ENCODE data around the gene WWOX. TPM values are rescaled to one million over a fixed set of nuclear protein-coding genes. Genes with fewer than 3 reads are reported as not detected.

WWOX gene
- total RNA-seq, 2 experiments from 2014 or later: 19.1 to 23.7 TPM

DNA sequence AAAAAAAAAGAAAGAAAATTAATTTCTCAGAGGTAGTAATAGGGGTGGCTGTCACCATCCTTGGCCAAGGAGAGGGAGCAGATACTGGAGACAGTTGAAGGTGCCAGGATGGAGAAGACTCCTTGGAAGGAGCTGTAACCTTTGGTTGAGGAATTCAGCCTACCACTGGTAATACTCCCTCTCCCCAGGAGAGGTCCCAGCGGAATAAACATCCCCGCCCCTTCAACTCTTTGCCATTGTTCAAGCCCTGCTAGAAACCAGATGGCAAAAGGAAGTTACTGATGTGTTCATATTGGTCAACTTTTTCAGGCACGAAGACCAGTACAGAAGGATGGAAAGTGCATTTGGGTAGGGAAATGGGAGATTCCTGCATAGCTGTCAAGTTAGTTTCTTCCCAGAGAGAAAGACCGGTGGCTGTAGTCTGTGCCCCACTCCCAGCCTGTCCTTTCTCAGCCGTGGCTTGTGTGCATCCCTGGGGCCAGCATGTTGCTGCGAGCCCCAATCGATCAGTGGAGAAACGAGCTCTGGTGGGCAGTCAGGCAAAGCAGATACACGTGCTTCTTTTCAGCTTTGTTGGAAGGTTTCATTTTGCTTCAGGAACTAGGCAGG is 889.0 kb downstream of the WWOX start:
- no peak overlapping the region for H3K4me3 Mint-ChIP-seq
- CTCF ChIA-PET: interaction anchor here (1.4 kb wide), 1 partner anchor 19 kb away, joined by 3 read pairs; no protein-coding TSS in a partner anchor
- POLR2A ChIA-PET: no interaction called here
- DNase-seq: no peak
- H3K27ac Mint-ChIP-seq: no peak overlapping the region
- peaks cover 2% of the 10 kb centered on the region for H3K36me3 Mint-ChIP-seq (ENCODE audit: low read depth)
- TF ChIP-seq, protein P1, sequence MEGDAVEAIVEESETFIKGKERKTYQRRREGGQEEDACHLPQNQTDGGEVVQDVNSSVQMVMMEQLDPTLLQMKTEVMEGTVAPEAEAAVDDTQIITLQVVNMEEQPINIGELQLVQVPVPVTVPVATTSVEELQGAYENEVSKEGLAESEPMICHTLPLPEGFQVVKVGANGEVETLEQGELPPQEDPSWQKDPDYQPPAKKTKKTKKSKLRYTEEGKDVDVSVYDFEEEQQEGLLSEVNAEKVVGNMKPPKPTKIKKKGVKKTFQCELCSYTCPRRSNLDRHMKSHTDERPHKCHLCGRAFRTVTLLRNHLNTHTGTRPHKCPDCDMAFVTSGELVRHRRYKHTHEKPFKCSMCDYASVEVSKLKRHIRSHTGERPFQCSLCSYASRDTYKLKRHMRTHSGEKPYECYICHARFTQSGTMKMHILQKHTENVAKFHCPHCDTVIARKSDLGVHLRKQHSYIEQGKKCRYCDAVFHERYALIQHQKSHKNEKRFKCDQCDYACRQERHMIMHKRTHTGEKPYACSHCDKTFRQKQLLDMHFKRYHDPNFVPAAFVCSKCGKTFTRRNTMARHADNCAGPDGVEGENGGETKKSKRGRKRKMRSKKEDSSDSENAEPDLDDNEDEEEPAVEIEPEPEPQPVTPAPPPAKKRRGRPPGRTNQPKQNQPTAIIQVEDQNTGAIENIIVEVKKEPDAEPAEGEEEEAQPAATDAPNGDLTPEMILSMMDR (IDR thresholded peaks at IDR 0.05): no peak
- H3K9me3 Mint-ChIP-seq: no peaks in the 10 kb centered on the region
- H3K27me3 Mint-ChIP-seq: no peaks in the 10 kb centered on the region
- H3K4me1 Mint-ChIP-seq (ENCODE audit: low read depth): peaks cover 4% of the 10 kb centered on the region
- intact Hi-C loops (cut with micrococcal nuclease): no loop called here
- ATAC-seq: no peak

DNA sequence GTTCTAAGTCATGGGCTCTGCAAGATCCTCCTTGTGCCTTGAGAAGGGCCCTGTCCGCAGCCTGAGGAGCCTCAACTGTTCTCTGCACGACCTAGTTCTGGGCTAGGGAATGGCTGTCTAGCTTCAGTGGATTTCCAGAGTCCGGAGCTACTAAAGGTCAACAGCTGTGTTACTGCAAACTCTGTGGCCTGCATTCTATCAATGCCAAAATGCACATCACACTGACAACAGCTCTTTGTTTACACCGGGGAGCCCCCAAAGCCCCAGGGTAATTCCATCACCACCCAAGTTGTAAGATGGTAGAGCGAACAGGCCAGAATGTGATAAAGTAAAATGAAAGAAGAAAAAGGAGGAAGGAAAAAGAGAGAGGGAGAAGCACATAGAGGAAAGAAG is 890.9 kb downstream of the WWOX start:
- no peak for DNase-seq
- H3K27me3 Mint-ChIP-seq: no peaks in the 10 kb centered on the region
- TF ChIP-seq, protein P1 (IDR thresholded peaks at IDR 0.05): no peak
- intact Hi-C loops (cut with micrococcal nuclease): no loop called here
- H3K27ac Mint-ChIP-seq: no peak overlapping the region
- ATAC-seq: no peak
- H3K4me1 Mint-ChIP-seq (ENCODE audit: low read depth): peaks cover 4% of the 10 kb centered on the region
- ChIA-PET CTCF (no interaction called here), POLR2A (interaction anchor here (0.7 kb wide), 2 partner anchors 640 to 1436 kb away, joined by 3 read pairs; no protein-coding TSS in a partner anchor)
- peaks cover 1% of the 10 kb centered on the region for H3K36me3 Mint-ChIP-seq (ENCODE audit: low read depth)
- H3K4me3 Mint-ChIP-seq: no peak overlapping the region
- no peaks in the 10 kb centered on the region for H3K9me3 Mint-ChIP-seq

DNA sequence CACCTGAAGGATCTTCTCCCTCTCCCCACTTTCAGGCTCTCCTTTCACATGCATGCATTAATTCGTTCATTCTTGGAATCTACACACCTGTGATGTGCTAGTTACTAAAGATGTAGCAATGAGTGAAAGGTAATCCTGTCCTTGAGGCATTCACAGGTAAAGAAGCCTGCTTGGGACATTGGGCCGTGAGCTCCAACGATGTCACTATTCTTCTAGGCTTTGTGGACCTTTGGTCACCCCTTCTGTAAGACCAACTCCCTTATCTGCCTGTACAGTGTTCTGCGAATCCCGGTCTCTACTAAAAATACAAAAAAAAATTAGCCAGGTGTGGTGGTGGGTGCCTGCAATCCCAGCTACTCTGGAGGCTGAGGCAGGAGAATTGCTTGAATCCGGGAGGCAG is 892.5 kb downstream of the WWOX start:
- TF ChIP-seq, protein P1 (IDR thresholded peaks at IDR 0.05): no peak
- H3K36me3 Mint-ChIP-seq (ENCODE audit: low read depth): peaks cover 1% of the 10 kb centered on the region
- no peak overlapping the region for H3K4me3 Mint-ChIP-seq
- H3K27ac Mint-ChIP-seq: no peak overlapping the region
- intact Hi-C loops (cut with micrococcal nuclease): no loop called here
- no peak for DNase-seq
- no peaks in the 10 kb centered on the region for H3K27me3 Mint-ChIP-seq
- no peaks in the 10 kb centered on the region for H3K9me3 Mint-ChIP-seq
- no peak for ATAC-seq
- POLR2A ChIA-PET: interaction anchor here (0.6 to 1.0 kb wide), 2 partner anchors 9 to 133 kb away, joined by 3 to 4 read pairs; no protein-coding TSS in a partner anchor
- H3K4me1 Mint-ChIP-seq (ENCODE audit: low read depth): peaks cover 4% of the 10 kb centered on the region
- CTCF ChIA-PET: no interaction called here

DNA sequence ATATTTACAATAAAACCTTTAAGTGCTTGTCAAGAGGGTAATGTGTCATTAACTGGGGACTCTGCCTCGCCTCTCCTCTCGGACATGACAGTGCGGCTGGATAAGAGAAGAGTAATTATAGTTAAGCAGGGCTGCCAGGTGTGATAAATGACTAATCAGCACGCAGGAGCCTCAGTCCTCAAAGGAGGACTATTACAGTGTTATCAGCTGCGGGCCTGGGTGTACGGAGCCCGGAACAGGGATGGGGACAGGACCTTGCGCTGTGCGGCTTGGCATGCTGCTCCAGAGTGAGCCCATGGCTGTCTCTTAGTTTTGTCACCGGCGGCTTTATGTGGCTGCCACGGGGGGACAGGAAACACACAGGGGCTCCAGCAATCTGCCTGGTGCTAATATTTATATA is 893.9 kb downstream of the WWOX start:
- ChIA-PET POLR2A (no interaction called here), CTCF (no interaction called here)
- intact Hi-C loops (cut with micrococcal nuclease): no loop called here
- Mint-ChIP-seq H3K9me3 (no peaks in the 10 kb centered on the region), H3K4me3 (no peak overlapping the region), H3K36me3 (ENCODE audit: low read depth) (peaks cover 1% of the 10 kb centered on the region), H3K27me3 (no peaks in the 10 kb centered on the region), H3K4me1 (ENCODE audit: low read depth) (peaks cover 4% of the 10 kb centered on the region), H3K27ac (no peak overlapping the region)
- no peak for ATAC-seq
- TF ChIP-seq, protein P1 (IDR thresholded peaks at IDR 0.05): no peak
- DNase-seq: no peak

DNA sequence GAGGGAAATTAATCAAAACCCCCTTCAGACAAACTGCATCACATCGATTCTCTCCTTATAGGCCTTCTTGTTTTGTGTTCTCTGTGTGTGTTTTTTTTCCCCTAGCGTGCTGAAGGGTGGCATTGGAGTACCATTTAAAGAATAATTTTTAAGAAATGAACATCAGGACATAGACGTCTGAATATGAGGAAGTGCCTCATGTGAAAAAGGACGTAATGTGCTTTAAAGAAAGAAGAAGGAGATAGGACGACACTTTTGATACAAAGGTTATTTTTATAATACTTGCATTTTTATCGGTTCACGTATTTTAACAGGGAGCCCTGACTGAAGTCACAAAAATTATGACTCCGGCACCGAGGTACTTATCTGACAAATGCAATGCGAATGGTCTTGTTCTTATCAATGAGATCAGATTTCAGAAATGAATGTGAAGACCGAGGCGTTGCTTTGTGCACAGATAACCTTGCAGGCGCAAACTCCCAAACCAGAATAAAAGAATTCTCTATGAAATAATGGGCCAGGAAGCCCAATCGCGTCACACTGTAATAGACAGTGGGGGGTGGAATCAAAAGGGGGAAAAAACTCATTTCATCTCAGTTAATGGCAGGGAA is 894.8 kb downstream of the WWOX start:
- DNase-seq (no peak), ATAC-seq (no peak)
- ChIA-PET POLR2A (no interaction called here), CTCF (interaction anchor here (0.6 kb wide), 1 partner anchor 367 kb away, joined by 3 read pairs; no protein-coding TSS in a partner anchor)
- H3K36me3 Mint-ChIP-seq (ENCODE audit: low read depth): peaks cover 1% of the 10 kb centered on the region
- H3K9me3 Mint-ChIP-seq: no peaks in the 10 kb centered on the region
- H3K27me3 Mint-ChIP-seq: no peaks in the 10 kb centered on the region
- no peak overlapping the region for H3K27ac Mint-ChIP-seq
- TF ChIP-seq, protein P1 (IDR thresholded peaks at IDR 0.05): no peak
- no peak overlapping the region for H3K4me3 Mint-ChIP-seq
- intact Hi-C loops (cut with micrococcal nuclease): no loop called here
- H3K4me1 Mint-ChIP-seq (ENCODE audit: low read depth): peaks cover 4% of the 10 kb centered on the region

Data from activated CD8-positive, alpha-beta T cell treated with anti-CD3 and anti-CD28 coated beads for 36 hours (primary cell).